ENCODE measurements around the gene MYO1H. TPM values are rescaled to one million over a fixed set of nuclear protein-coding genes. Genes with fewer than 3 reads are reported as not detected.
A peak's percentile ranks its signal among the peaks of the same experiment; 100 is the strongest.

The MYO1H gene
- total RNA-seq, 4 donors from 2014 or later: not detected

GRCh38 chr12:109476807-109477184 is 129.1 kb downstream of the MYO1H start:
- TF ChIP-seq POLR2A (IDR thresholded peaks at IDR 0.05): no peak
- TF ChIP-seq, protein P1, sequence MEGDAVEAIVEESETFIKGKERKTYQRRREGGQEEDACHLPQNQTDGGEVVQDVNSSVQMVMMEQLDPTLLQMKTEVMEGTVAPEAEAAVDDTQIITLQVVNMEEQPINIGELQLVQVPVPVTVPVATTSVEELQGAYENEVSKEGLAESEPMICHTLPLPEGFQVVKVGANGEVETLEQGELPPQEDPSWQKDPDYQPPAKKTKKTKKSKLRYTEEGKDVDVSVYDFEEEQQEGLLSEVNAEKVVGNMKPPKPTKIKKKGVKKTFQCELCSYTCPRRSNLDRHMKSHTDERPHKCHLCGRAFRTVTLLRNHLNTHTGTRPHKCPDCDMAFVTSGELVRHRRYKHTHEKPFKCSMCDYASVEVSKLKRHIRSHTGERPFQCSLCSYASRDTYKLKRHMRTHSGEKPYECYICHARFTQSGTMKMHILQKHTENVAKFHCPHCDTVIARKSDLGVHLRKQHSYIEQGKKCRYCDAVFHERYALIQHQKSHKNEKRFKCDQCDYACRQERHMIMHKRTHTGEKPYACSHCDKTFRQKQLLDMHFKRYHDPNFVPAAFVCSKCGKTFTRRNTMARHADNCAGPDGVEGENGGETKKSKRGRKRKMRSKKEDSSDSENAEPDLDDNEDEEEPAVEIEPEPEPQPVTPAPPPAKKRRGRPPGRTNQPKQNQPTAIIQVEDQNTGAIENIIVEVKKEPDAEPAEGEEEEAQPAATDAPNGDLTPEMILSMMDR (IDR thresholded peaks at IDR 0.05 in 4 of 5, conservative IDR thresholded peaks at IDR 0.05 in 1 of 5): no peak
- Histone ChIP-seq H3K4me1 (peaks cover 26 to 33% of the 10 kb centered on the region in 2 donors), H3K36me3 (no peaks in the 10 kb centered on the region), H3K4me3 (peak overlapping the region; percentile 70 to 96 (median 87)), H3K9me3 (no peaks in the 10 kb centered on the region), H3K27me3 (no peaks in the 10 kb centered on the region), H3K27ac (peak overlapping the region; percentile 97 to 99 (median 98))
- in situ Hi-C loops (cut with MboI; ENCODE audit: low sequenced_read_pairs in 4 of 4): loop anchor here in 2 of 4 donors (5.0 to 10.0 kb wide), 2 partner anchors 44 to 52 kb away; no protein-coding TSS in a partner anchor
- ATAC-seq (peak in 1 of 2 donors; percentile 17), DNase-seq (no peak)
- intact Hi-C loops (cut with DNase I; ENCODE audit: low total_unique reads): loop anchor here (2.0 kb wide), 1 partner anchor 44 kb away; no protein-coding TSS in a partner anchor

DNA sequence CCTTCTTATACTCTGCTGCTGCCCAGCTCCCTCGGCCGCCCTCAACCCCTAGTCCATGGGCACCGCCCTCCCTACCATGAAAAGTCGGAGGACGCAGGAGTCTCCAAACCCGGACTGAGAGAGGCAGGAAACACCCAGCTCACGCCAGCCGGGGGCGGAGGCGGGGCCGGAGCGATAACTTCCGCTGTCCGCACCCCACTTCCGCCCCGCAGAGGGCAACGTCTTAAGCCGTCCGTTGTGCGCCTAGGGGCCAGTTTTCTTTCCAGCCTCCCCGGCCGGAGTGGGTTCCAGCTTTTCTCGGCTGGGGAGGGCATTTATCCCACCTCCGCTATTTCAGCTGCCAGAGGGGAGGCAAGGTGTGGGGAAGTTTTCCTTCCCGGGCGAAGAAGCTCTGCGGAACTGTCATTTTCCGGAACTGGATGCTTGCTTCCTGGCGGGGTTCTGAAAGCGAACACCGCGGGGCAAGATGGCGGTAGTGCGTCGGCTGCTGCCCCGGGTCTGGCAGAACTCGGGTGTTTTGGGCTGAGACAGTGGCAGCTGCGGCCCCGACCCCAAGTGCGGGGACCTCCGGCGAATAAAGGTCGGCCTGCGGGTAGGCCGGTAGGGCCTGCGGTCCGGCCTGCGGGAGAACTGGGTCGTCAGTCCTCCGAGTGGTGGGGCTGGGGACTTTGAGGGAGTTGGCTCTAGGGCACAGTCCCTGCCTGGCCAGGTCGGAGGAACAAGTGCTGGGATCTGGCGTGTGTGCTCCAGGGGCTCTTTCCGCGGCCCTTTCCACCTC is 129.7 kb downstream of the MYO1H start, which contains the start of the genes KCTD10 and UBE3B:
Gene KCTD10, minus strand, starts transcription at position 116 of the 778 bp plus-strand sequence. Its CDS starts 38 bp downstream, at position 78.
Gene UBE3B, plus strand, starts transcription at position 450 of the 778 bp plus-strand sequence. CDS start 5,918 bp downstream, outside the sequence.
- intact Hi-C loops (cut with DNase I; ENCODE audit: low total_unique reads) (loop anchor here (2.0 kb wide), 1 partner anchor 45 kb away; no protein-coding TSS in a partner anchor), in situ Hi-C loops (cut with MboI; ENCODE audit: low sequenced_read_pairs in 4 of 4) (loop anchor here in 2 of 4 donors (5.0 to 10.0 kb wide), 2 partner anchors 45 to 53 kb away; no protein-coding TSS in a partner anchor)
- Histone ChIP-seq H3K4me1 (peaks cover 26 to 33% of the 10 kb centered on the region in 2 donors), H3K4me3 (peak within 1 kb of the TSS; percentile 70 to 96 (median 87)), H3K9me3 (no peaks in the 10 kb centered on the region), H3K27ac (peak within 1 kb of the TSS; percentile 97 to 99 (median 98)), H3K36me3 (peaks cover 0 to 4% of the 10 kb centered on the region in 2 donors), H3K27me3 (no peaks in the 10 kb centered on the region)
- DNase-seq (peak; percentile 73 to 81), ATAC-seq (peak; percentile 94 to 95)
- TF ChIP-seq, protein P1 (IDR thresholded peaks at IDR 0.05 in 4 of 5, conservative IDR thresholded peaks at IDR 0.05 in 1 of 5): peak in 3 of 5 experiments; percentile 27 to 35 (median 27)
- peak; percentile 49 to 54 for TF ChIP-seq POLR2A (IDR thresholded peaks at IDR 0.05)

- in situ Hi-C loops (cut with MboI; ENCODE audit: low sequenced_read_pairs in 4 of 4) (loop anchor here in 2 of 4 donors (5.0 to 10.0 kb wide), 2 partner anchors 46 to 53 kb away; no protein-coding TSS in a partner anchor), intact Hi-C loops (cut with DNase I; ENCODE audit: low total_unique reads) (loop anchor here (2.0 kb wide), 1 partner anchor 45 kb away; no protein-coding TSS in a partner anchor)
- H3K9me3 ChIP-seq: no peaks in the 10 kb centered on the region
- peak overlapping the region; percentile 97 to 99 (median 98) for H3K27ac ChIP-seq
- H3K27me3 ChIP-seq: no peaks in the 10 kb centered on the region
- H3K36me3 ChIP-seq: peaks cover 0 to 9% of the 10 kb centered on the region in 2 donors
- peak overlapping the region; percentile 70 to 96 (median 87) for H3K4me3 ChIP-seq
- TF ChIP-seq POLR2A (IDR thresholded peaks at IDR 0.05): no peak
- TF ChIP-seq, protein P1 (IDR thresholded peaks at IDR 0.05 in 4 of 5, conservative IDR thresholded peaks at IDR 0.05 in 1 of 5): no peak
- DNase-seq (no peak), ATAC-seq (peak in 1 of 2 donors; percentile 10)
- H3K4me1 ChIP-seq: peaks cover 26 to 33% of the 10 kb centered on the region in 2 donors
These were observed 130.2 kb downstream of the MYO1H start for GRCh38 chr12:109477963-109478315.

DNA sequence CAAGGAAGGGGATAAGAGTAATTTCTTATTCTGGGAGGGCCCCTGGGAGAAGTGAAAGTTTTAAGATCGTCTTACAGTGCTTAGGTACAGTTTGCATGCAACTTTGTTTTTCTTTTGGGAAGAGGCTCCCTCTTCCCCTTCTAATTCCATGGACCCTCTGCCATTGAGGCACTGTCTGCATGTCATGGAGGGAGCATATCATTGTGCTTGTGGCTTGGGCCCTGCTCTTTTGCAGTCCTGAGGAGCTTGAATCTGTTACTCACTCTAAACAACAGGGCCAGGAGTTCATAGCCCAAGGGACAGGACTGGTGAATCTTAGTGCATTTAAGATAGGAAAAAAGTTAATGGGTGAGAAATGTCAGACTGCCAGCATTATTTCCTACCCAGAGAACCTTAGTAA is 132.1 kb downstream of the MYO1H start:
- no peak overlapping the region for H3K4me3 ChIP-seq
- intact Hi-C loops (cut with DNase I; ENCODE audit: low total_unique reads): no loop called here
- in situ Hi-C loops (cut with MboI; ENCODE audit: low sequenced_read_pairs in 4 of 4): loop anchor here in 2 of 4 donors (5.0 to 10.0 kb wide), 2 partner anchors 47 to 55 kb away; no protein-coding TSS in a partner anchor
- H3K4me1 ChIP-seq: peaks cover 26 to 33% of the 10 kb centered on the region in 2 donors
- DNase-seq (no peak), ATAC-seq (no peak)
- TF ChIP-seq POLR2A (IDR thresholded peaks at IDR 0.05): no peak
- TF ChIP-seq, protein P1 (IDR thresholded peaks at IDR 0.05 in 4 of 5, conservative IDR thresholded peaks at IDR 0.05 in 1 of 5): no peak
- no peaks in the 10 kb centered on the region for H3K27me3 ChIP-seq
- H3K27ac ChIP-seq: no peak overlapping the region
- peaks cover 0 to 26% of the 10 kb centered on the region in 2 donors for H3K36me3 ChIP-seq
- H3K9me3 ChIP-seq: no peaks in the 10 kb centered on the region

Data from gastrocnemius medialis (tissue), 4 donors.